D341Med (cell line): ENCODE results near the gene PPP2R1B.
"Not testable (repeated sequence)": the region's sequence is repeated elsewhere in the genome, so short reads cannot be mapped to it uniquely, and the experiment has no call there.

Source experiments
- DNase-seq: peaks from one replicate; pipeline ENCODE4 v3.0.0; 2012; ENCODE audit warnings: low spot score

PPP2R1B gene

GRCh38 chr11:111726301-111726713, 39.9 kb downstream of the PPP2R1B start:
- no peak for DNase-seq

- DNase-seq = no peak
Observed at GRCh38 chr11:111725621-111726020, 40.6 kb downstream of the PPP2R1B start.

- DNase-seq = no peak
Observed at GRCh38 chr11:111724615-111725129, 41.5 kb downstream of the PPP2R1B start.

DNA sequence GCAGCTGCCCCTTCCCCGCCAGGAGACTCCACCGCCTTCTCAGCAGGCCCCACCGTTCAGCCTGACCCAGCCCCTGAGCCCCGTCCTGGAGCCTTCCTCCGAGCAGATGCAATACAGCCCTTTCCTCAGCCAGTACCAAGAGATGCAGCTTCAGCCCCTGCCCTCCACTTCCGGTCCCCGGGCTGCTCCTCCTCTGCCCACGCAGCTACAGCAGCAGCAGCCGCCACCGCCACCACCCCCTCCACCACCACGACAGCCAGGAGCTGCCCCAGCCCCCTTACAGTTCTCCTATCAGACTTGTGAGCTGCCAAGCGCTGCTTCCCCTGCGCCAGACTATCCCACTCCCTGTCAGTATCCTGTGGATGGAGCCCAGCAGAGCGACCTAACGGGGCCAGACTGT, 42.6 kb downstream of the PPP2R1B start:
- no peak for DNase-seq

GRCh38 chr11:111722501-111722900, 43.7 kb downstream of the PPP2R1B start:
- no peak for DNase-seq

DNA sequence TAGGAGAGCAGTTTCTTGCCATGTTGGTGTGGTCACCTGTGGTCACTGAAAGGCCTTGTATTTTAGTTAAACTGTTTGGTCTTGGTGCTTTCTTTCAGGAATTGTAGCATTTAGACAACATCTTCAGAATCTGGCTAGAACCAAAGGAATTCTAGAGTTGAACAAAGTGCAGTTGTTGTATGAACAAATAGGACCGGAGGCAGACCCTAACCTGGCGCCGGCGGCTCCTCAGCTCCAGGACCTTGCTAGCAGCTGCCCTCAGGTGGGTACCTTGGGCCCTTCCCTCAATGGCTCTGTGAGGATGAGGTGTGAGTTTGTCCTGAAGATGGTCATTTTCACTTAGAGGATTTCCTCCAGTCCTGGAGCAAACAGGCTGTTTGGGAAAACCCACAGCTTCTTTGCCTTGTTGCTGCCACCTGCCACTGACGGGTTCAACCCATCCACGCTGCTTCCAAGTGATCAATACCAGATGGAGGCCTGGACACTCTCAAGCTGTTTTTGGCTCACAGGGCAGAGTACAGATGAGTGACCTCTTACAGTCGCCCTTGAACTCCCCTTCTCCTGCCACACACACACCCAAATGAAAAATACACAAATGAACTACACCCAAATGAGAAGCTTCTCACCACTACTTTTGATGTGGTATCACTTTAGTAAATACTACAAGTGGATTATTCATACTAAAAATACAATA, 45.2 kb downstream of the PPP2R1B start:
- DNase-seq = no peak

- DNase-seq = no peak
Observed at GRCh38 chr11:111719379-111719778, 46.8 kb downstream of the PPP2R1B start.

GRCh38 chr11:111718859-111719258, 47.3 kb downstream of the PPP2R1B start:
- no peak for DNase-seq

GRCh38 chr11:111718436-111718835, 47.8 kb downstream of the PPP2R1B start:
- no peak for DNase-seq

DNA sequence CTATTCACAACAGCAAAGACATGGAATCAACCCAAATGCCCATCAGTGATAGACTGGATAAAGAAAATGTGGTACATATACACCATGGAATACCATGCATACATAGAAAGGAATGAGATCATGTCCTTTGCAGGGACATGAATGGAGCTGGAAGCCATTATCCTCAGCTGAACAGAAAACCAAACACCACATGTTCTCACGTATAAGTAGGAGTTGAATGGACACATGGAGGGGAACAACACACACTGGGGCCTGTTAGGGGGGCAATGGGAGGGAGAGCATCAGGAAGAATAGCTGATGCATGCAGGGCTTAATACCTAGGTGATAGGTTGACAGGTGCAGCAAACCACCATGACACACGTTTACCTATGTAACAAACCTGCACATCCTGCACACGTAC, 48.5 kb downstream of the PPP2R1B start:
- DNase-seq = not testable (repeated sequence)

- DNase-seq = no peak
Observed at GRCh38 chr11:111715142-111715816, 50.9 kb downstream of the PPP2R1B start.

GRCh38 chr11:111714522-111714921, 51.7 kb downstream of the PPP2R1B start:
- DNase-seq = no peak

DNA sequence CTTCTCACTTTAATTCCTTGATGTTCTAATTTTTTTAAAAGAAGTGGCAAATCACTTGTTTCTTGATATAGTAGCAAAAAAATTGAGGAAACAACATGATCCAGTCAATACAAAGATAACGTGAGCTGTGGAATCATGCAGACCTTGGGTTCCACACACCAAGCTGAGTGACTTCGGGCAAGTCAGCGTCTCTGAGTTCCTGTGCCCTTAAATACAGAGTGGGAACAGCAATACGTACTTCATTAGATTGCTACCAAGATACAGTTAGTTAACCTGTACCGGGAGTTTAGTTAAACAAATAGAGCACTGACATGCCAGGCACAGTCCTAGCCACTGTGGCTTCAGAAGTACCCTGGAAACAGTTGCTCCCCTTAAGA, 58.5 kb downstream of the PPP2R1B start:
- DNase-seq = no peak

DNA sequence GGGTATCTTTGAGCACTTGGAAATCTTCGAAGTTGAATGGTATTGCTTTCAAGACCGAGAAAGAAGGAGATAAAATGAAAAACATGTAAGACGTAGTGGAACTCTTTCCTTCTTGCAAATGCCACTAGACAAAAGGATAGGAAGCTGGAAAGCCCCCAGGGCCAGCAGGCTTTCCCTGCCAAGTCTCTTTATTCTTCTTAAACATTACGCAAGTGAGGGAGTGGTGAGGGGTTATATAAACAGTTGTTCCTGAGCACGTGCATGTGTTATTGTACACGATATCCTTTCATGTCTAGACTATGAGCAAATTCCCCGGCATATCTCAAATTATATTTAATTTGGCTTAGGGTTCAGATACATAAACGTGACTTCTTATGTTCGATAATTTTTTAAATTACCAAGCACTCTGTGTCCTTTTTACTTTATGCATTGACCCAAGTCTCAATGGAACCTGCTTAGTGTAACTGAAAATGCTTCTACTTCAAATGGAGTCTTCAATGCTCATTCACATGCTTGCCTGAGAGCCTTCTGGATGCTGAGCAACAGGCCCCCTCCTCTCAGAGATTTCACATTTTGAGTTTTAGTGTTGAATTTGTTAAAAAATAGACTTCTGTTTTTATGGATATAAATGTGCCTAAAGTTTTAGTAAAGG, 59.0 kb downstream of the PPP2R1B start:
- DNase-seq = no peak

- DNase-seq = no peak
Observed at GRCh38 chr11:111703576-111703975, 62.6 kb downstream of the PPP2R1B start.

- DNase-seq = no peak
Observed at GRCh38 chr11:111702623-111703022, 63.6 kb downstream of the PPP2R1B start.

- no peak for DNase-seq
Observed at GRCh38 chr11:111700162-111700561, 66.0 kb downstream of the PPP2R1B start.

DNA sequence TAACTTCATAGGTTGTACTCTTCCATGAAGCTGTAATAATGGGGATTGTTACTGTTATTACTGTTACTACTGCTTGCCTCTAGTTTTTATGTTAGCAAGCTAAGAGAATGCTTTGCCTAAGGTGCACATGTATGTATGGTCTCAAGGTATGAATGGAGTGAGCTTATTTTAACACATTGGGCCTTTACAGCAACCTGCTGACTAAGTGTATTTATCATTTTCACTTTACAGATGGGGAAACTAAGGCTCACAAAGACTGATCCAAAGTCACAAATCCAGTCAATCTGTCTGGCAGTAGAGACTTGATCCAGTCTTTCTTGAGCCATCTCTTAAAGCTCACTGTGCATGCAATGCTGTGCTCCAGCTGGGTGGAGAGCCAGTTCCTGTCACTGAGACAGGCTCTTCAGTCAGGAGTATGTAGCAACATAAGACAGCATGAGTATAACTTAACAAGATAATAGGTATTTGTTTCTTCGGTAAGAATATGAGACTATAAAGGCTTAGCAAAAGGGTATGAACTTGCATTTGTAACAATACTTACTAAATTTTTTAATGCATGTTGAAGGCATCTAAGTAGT, 66.5 kb downstream of the PPP2R1B start:
- DNase-seq = no peak

- no peak for DNase-seq
Observed at GRCh38 chr11:111698852-111699559, 67.2 kb downstream of the PPP2R1B start.

DNA sequence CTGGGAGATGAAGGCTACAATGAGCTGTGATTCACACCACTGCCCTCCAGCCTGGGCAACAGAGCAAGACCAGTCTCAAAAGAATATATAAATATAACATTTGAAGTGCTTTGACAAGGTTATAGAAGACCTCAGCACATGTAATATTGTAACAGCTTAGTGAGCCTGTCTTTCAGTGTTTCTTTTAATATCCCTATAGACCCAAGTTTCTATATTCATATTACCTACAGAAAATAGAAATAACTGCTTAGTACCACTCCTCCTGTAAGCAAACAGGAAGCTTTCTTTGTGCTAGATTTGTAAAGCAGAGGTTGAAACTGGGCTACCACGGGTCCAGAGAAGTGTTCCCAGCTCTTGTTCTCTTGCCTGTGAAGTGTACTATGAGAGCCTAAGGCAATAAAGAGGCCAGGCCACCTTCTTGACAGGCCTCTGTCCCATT, 68.2 kb downstream of the PPP2R1B start:
- no peak for DNase-seq

GRCh38 chr11:111696556-111696955, 69.6 kb downstream of the PPP2R1B start:
- DNase-seq = no peak

GRCh38 chr11:111694851-111695250, 71.3 kb downstream of the PPP2R1B start:
- DNase-seq = no peak
